ENCODE data around the gene MAMDC2.

Gene MAMDC2

DNA sequence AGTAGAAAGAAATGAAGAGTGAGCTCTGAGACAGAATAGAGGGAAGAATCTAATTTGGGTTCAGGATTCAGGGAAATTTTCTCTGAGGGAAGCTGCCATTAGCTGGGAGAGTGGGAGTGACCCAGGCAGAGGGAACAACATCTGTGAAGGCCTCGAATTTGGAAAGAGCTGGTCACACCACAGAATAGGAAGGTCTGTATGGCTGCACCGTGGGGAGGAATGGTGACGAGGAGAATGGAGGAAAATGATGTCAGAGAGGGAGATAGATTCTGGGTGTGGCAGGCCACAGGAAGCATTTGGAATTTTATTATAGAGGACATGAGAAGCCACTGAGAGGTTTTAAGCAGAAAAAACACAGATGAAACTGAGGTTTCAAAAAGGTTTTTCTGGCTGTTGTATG is 98.5 kb downstream of the MAMDC2 start:
- no peak for DNase-seq (ENCODE audit: low read depth)
- no peak overlapping the region for H3K4me3 ChIP-seq (ENCODE audit: low read length)
- TF ChIP-seq, protein P1, sequence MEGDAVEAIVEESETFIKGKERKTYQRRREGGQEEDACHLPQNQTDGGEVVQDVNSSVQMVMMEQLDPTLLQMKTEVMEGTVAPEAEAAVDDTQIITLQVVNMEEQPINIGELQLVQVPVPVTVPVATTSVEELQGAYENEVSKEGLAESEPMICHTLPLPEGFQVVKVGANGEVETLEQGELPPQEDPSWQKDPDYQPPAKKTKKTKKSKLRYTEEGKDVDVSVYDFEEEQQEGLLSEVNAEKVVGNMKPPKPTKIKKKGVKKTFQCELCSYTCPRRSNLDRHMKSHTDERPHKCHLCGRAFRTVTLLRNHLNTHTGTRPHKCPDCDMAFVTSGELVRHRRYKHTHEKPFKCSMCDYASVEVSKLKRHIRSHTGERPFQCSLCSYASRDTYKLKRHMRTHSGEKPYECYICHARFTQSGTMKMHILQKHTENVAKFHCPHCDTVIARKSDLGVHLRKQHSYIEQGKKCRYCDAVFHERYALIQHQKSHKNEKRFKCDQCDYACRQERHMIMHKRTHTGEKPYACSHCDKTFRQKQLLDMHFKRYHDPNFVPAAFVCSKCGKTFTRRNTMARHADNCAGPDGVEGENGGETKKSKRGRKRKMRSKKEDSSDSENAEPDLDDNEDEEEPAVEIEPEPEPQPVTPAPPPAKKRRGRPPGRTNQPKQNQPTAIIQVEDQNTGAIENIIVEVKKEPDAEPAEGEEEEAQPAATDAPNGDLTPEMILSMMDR (conservative IDR thresholded peaks at IDR 0.05; ENCODE audit: low read length) = no peak

DNA sequence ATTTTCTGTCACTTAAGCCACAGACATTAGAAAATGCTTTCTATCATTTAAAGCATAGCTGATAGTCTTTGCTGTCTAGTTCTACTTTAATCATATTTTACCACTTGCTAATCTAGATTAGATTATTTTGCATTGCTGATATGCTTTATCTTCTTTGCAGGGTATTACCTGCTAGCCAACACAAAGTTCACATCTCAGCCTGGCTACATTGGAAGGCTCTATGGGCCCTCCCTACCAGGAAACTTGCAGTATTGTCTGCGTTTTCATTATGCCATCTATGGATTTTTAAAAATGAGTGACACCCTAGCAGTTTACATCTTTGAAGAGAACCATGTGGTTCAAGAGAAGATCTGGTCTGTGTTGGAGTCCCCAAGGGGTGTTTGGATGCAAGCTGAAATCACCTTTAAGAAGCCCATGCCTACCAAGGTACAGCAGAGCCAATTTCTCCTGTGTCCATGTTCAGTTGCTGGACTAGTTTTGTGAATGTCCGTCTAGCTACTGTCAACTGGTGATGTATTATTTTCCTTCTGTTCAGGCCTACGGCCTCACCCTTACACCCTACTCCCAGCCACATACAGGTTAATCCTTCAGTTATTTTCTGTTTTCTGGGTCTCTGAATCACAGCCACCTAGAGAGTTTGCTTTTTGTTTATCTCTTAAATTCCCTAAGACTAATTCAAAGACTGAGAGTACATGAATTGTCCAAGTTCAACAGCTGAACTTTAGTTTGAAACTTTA is 99.9 kb downstream of the MAMDC2 start:
- TF ChIP-seq, protein P1 (conservative IDR thresholded peaks at IDR 0.05; ENCODE audit: low read length) = no peak
- DNase-seq (ENCODE audit: low read depth) = no peak
- no peak overlapping the region for H3K4me3 ChIP-seq (ENCODE audit: low read length)

DNA sequence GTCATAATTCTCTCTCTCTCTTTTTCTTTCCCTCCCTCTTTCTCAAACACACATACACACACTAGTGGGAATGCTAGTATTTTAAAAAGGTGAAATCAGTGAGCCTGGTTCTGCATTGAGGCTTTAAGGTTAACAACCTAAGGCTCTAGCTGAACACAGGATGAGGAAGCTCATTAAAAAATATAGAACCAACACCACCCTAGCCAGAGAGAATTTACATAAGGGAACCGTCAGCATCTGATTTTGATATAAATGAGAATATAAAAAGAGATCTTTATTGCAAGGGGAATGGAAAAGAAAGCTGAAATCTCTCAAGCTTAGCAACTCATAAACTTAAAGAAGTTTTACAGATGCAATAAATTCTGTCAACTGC is 100.5 kb downstream of the MAMDC2 start:
- DNase-seq (ENCODE audit: low read depth) = no peak
- TF ChIP-seq, protein P1 (conservative IDR thresholded peaks at IDR 0.05; ENCODE audit: low read length) = no peak

GRCh38 chr9:70145981-70146380 is 102.3 kb downstream of the MAMDC2 start:
- H3K4me3 ChIP-seq (ENCODE audit: low read length) = no peak overlapping the region
- TF ChIP-seq, protein P1 (conservative IDR thresholded peaks at IDR 0.05; ENCODE audit: low read length) = no peak
- no peak for DNase-seq (ENCODE audit: low read depth)

More for the DNA sequence above, 100.5 kb downstream of the MAMDC2 start:
- no peak overlapping the region for H3K4me3 ChIP-seq (ENCODE audit: low read length)

DNA sequence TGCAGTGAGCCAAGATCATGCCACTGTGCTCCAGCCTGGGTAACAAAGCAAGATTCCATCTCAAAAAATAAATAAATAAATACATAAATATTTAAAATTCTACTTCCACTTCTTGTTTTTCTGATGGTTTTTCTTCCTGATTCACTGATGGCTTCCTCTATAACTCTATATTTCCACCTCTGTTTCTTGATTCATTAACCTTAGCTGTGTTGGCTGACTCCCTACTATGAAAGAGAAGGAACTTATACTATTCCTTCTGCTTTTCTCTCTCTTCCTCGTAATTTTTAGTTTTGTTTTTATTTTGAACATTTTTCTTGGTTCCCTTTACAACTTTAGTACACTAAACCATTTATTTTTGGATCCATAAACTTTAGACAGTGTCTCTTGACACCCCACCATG is 103.5 kb downstream of the MAMDC2 start:
- DNase-seq (ENCODE audit: low read depth) = no peak
- no peak overlapping the region for H3K4me3 ChIP-seq (ENCODE audit: low read length)
- TF ChIP-seq, protein P1 (conservative IDR thresholded peaks at IDR 0.05; ENCODE audit: low read length) = no peak

DNA sequence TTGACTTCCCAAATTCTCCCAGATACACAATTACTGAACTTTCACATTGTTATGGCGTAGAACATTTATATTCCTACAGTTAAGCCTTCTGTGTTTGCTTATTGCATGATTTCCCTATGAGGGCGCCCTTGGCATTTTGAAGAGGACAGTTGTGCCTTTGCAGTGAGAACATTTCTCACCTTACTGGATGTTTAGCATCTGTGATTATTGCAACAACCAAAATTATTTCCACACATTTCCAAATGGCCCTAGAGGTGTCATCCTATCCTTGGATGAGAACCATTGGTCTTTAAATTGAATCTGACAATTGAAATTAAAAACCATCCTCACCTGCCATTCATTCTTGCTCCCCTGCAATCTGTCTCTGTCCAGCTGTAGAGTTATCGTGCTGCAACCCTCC is 104.0 kb downstream of the MAMDC2 start:
- no peak overlapping the region for H3K4me3 ChIP-seq (ENCODE audit: low read length)
- TF ChIP-seq, protein P1 (conservative IDR thresholded peaks at IDR 0.05; ENCODE audit: low read length) = no peak
- DNase-seq (ENCODE audit: low read depth) = no peak

- TF ChIP-seq, protein P1 (conservative IDR thresholded peaks at IDR 0.05; ENCODE audit: low read length) = no peak
These were observed 108.7 kb downstream of the MAMDC2 start for GRCh38 chr9:70152350-70152749.

More at GRCh38 chr9:70152350-70152749, 108.7 kb downstream of the MAMDC2 start:
- DNase-seq (ENCODE audit: low read depth) = no peak
- no peak overlapping the region for H3K4me3 ChIP-seq (ENCODE audit: low read length)

All from AG10803 (cell line).